ENCODE measurements around the gene EBP. TPM values are rescaled to one million over a fixed set of nuclear protein-coding genes. Genes with fewer than 3 reads are reported as not detected.

Gene EBP
- total RNA-seq, 3 donors from 2014 or later = 20.3 to 22.0 (median 20.6) TPM

DNA sequence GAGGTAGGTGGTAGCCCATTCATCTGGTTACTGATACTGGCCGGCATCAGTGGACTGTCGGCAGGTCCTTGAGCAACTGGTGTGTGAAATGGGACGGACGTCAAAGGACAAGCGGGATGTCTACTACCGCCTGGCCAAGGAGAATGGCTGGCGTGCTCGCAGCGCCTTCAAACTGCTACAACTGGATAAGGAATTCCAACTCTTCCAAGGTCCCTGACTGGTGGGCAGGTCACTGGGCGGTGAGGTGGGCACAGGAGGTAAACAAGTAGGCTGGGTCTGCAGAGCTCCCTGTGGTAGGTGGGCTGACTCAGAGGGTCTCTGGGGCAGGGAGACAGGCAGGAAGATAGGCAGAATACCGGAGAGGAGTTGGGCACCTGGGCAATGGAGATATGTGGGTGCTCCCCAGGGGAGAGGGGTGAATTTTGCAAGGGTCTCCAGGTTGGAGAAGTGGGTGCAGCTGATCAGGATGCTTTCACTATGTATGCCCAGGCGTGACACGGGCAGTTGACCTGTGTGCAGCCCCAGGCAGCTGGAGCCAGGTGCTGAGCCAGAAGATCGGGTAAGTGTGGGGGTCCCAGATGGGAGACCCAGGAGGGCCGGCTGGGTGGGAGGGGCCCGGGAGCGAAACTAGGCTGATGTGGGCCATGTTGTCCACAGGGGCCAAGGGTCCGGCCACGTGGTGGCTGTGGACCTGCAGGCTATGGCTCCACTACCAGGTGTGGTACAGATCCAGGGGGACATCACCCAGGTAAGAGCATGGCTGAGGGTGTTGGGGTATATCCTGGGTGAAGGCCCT is 43.5 kb upstream of the EBP start:
- intact Hi-C loops (cut with DNase I; ENCODE audit: low total_unique reads) = no loop called here
- H3K27ac ChIP-seq = no peak overlapping the region
- H3K27me3 ChIP-seq = peaks cover 0 to 26% of the 10 kb centered on the region in 2 donors
- H3K4me3 ChIP-seq = no peak overlapping the region
- no peaks in the 10 kb centered on the region for H3K9me3 ChIP-seq
- no peaks in the 10 kb centered on the region for H3K4me1 ChIP-seq
- no peak for DNase-seq (ENCODE audit: low spot score in 2 of 2)
- no peaks in the 10 kb centered on the region for H3K36me3 ChIP-seq
- TF ChIP-seq POLR2A (IDR thresholded peaks at IDR 0.05) (no peak), POLR2AphosphoS5 (IDR thresholded peaks at IDR 0.05) (no peak)
- TF ChIP-seq, protein P1, sequence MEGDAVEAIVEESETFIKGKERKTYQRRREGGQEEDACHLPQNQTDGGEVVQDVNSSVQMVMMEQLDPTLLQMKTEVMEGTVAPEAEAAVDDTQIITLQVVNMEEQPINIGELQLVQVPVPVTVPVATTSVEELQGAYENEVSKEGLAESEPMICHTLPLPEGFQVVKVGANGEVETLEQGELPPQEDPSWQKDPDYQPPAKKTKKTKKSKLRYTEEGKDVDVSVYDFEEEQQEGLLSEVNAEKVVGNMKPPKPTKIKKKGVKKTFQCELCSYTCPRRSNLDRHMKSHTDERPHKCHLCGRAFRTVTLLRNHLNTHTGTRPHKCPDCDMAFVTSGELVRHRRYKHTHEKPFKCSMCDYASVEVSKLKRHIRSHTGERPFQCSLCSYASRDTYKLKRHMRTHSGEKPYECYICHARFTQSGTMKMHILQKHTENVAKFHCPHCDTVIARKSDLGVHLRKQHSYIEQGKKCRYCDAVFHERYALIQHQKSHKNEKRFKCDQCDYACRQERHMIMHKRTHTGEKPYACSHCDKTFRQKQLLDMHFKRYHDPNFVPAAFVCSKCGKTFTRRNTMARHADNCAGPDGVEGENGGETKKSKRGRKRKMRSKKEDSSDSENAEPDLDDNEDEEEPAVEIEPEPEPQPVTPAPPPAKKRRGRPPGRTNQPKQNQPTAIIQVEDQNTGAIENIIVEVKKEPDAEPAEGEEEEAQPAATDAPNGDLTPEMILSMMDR (IDR thresholded peaks at IDR 0.05) = no peak

GRCh38 chrX:48478806-48479205 is 42.8 kb upstream of the EBP start:
- Histone ChIP-seq H3K27ac (no peak overlapping the region), H3K9me3 (no peaks in the 10 kb centered on the region), H3K4me3 (no peak overlapping the region), H3K36me3 (no peaks in the 10 kb centered on the region), H3K27me3 (peaks cover 0 to 21% of the 10 kb centered on the region in 2 donors), H3K4me1 (no peaks in the 10 kb centered on the region)
- TF ChIP-seq POLR2A (IDR thresholded peaks at IDR 0.05) (no peak), POLR2AphosphoS5 (IDR thresholded peaks at IDR 0.05) (no peak)
- TF ChIP-seq, protein P1 (IDR thresholded peaks at IDR 0.05) = no peak
- intact Hi-C loops (cut with DNase I; ENCODE audit: low total_unique reads) = no loop called here
- no peak for DNase-seq (ENCODE audit: low spot score in 2 of 2)

- no peaks in the 10 kb centered on the region for H3K36me3 ChIP-seq
- H3K4me3 ChIP-seq = no peak overlapping the region
- no peak overlapping the region for H3K27ac ChIP-seq
- no peaks in the 10 kb centered on the region for H3K9me3 ChIP-seq
- no peak for DNase-seq (ENCODE audit: low spot score in 2 of 2)
- TF ChIP-seq, protein P1 (IDR thresholded peaks at IDR 0.05) = no peak
- TF ChIP-seq POLR2AphosphoS5 (IDR thresholded peaks at IDR 0.05) = no peak
- no peak for TF ChIP-seq POLR2A (IDR thresholded peaks at IDR 0.05)
- no peaks in the 10 kb centered on the region for H3K4me1 ChIP-seq
- intact Hi-C loops (cut with DNase I; ENCODE audit: low total_unique reads) = no loop called here
- peaks cover 0 to 19% of the 10 kb centered on the region in 2 donors for H3K27me3 ChIP-seq
Measured at GRCh38 chrX:48480142-48480541, 41.5 kb upstream of the EBP start.

- TF ChIP-seq POLR2A (IDR thresholded peaks at IDR 0.05) = no peak
- TF ChIP-seq, protein P1 (IDR thresholded peaks at IDR 0.05) = no peak
- no peak for TF ChIP-seq POLR2AphosphoS5 (IDR thresholded peaks at IDR 0.05)
- no peak for DNase-seq (ENCODE audit: low spot score in 2 of 2)
- no peaks in the 10 kb centered on the region for H3K36me3 ChIP-seq
- no peak overlapping the region for H3K4me3 ChIP-seq
- H3K27me3 ChIP-seq = peaks cover 0 to 19% of the 10 kb centered on the region in 2 donors
- H3K27ac ChIP-seq = no peak overlapping the region
- H3K9me3 ChIP-seq = no peaks in the 10 kb centered on the region
- intact Hi-C loops (cut with DNase I; ENCODE audit: low total_unique reads) = no loop called here
- no peaks in the 10 kb centered on the region for H3K4me1 ChIP-seq
Measured at GRCh38 chrX:48480583-48480982, 41.0 kb upstream of the EBP start.

GRCh38 chrX:48482526-48482925 is 39.1 kb upstream of the EBP start:
- no peak for DNase-seq (ENCODE audit: low spot score in 2 of 2)
- no peaks in the 10 kb centered on the region for H3K4me1 ChIP-seq
- H3K4me3 ChIP-seq = no peak overlapping the region
- H3K36me3 ChIP-seq = no peaks in the 10 kb centered on the region
- TF ChIP-seq POLR2AphosphoS5 (IDR thresholded peaks at IDR 0.05) (no peak), POLR2A (IDR thresholded peaks at IDR 0.05) (no peak)
- TF ChIP-seq, protein P1 (IDR thresholded peaks at IDR 0.05) = no peak
- intact Hi-C loops (cut with DNase I; ENCODE audit: low total_unique reads) = no loop called here
- H3K27me3 ChIP-seq = peaks cover 0 to 22% of the 10 kb centered on the region in 2 donors
- no peak overlapping the region for H3K27ac ChIP-seq
- no peaks in the 10 kb centered on the region for H3K9me3 ChIP-seq

Data from breast epithelium (tissue), 4 donors.